Measurements from ENCODE around the gene ERRFI1. TPM values are rescaled to one million over a fixed set of nuclear protein-coding genes. Genes with fewer than 3 reads are reported as not detected.
"Not testable (repeated sequence)": the region's sequence is repeated elsewhere in the genome, so short reads cannot be mapped to it uniquely, and the experiment has no call there.

The ERRFI1 gene
- total RNA-seq, 2 donors from 2014 or later: 1.8 to 3.1 TPM

GRCh38 chr1:7963378-7963730 lies 62.8 kb downstream of the ERRFI1 start:
- peak overlapping the region; percentile 95 for H3K27ac Mint-ChIP-seq
- ATAC-seq (replicated peaks); H3K27me3 Mint-ChIP-seq; H3K9me3 Mint-ChIP-seq: not testable (repeated sequence)
- H3K4me3 Mint-ChIP-seq: peak overlapping the region; percentile 96
- H3K4me1 Mint-ChIP-seq: peaks cover 29% of the 10 kb centered on the region
- H3K36me3 Mint-ChIP-seq (ENCODE audit: low read depth): peaks cover 72% of the 10 kb centered on the region

- no peaks in the 10 kb centered on the region for H3K9me3 Mint-ChIP-seq
- peaks cover 29% of the 10 kb centered on the region for H3K4me1 Mint-ChIP-seq
- peaks cover 70% of the 10 kb centered on the region for H3K36me3 Mint-ChIP-seq (ENCODE audit: low read depth)
- peak overlapping the region; percentile 95 for H3K27ac Mint-ChIP-seq
- ATAC-seq (replicated peaks): no peak
- peak overlapping the region; percentile 96 for H3K4me3 Mint-ChIP-seq
- no peaks in the 10 kb centered on the region for H3K27me3 Mint-ChIP-seq
Observed at GRCh38 chr1:7962636-7963377, 63.3 kb downstream of the ERRFI1 start.

- Mint-ChIP-seq H3K36me3 (ENCODE audit: low read depth) (peaks cover 61% of the 10 kb centered on the region), H3K27ac (peak overlapping the region; percentile 95), H3K4me3 (peak overlapping the region; percentile 96), H3K9me3 (no peaks in the 10 kb centered on the region), H3K27me3 (no peaks in the 10 kb centered on the region), H3K4me1 (peaks cover 28% of the 10 kb centered on the region)
- ATAC-seq (replicated peaks): peak; percentile 28
Observed at GRCh38 chr1:7962014-7962335, 64.1 kb downstream of the ERRFI1 start.

Other genes starting within 250 kb of the ERRFI1 start
- gene PER3, start 242.0 kb downstream of the ERRFI1 start, total RNA-seq: 1 to 10 TPM; 3.1 to 4.8 TPM
- under 1 TPM in 1 of 2 donors, not detected in 1; 0.58 TPM for gene UTS2, start 173.2 kb downstream of the ERRFI1 start, total RNA-seq
- gene TNFRSF9, start 85.5 kb downstream of the ERRFI1 start, total RNA-seq: 10 to 100 TPM; 22.2 to 40.8 TPM
- 100 to 1,000 TPM; 262 to 416 TPM for gene PARK7, start 64.6 kb downstream of the ERRFI1 start, total RNA-seq